NCI-H446 treated with DMSO at 0.1 percent for 48 hours (cell line): ENCODE results near the gene ULK3.

Source experiments
- DNase-seq: peaks from one replicate; lab custom pipeline; 2025; lab: John Stamatoyannopoulos, UW

Gene ULK3

DNA sequence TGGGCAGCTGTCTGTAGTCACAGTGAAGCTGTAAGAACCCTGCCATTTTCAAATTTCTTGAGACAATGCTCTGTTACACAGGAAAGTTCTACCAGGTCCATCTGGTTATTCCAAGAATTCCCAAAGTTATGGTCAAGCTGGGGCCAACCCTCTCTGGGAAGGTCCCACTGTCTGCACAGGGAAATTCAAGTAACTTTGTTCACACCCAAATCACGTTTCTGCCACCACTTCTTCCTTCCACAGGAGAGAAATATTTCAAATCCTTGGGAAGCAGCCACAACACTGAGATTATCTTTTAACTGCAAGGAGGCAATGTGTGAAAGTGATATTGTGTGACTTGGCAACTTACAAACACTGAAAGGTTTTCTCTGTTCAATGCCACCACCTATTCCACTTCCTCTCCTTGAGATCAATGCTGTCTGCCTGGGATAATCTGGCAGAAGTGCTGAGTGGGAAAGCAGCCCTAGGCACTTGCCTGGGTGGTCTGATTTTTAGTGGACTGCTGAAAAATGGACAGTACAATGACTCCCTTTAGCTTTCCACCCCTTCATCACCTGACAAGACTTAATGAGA lies 24.6 kb upstream of the ULK3 start:
- DNase-seq = no peak

GRCh38 chr15:74866090-74866489 lies 23.1 kb upstream of the ULK3 start:
- no peak for DNase-seq

DNA sequence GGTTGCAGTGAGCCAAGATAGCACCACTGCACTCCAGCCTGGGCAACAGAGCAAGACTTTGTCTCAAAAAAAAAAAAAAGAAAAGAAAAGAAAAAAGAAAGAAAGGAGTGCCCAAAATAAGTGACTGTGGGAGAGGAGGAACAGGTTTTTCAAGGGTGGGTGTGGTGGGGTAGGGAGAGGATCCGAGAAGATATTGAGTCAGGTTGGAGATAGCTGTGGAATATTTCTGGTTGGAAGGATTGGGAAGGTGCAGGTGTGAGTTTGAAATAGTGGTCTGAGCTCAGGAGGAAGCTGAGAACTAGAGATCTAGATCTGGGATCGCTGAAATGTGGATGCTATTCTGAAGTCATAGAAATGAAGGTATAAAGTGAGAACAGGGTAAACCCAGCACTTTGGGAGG lies 22.4 kb upstream of the ULK3 start:
- no peak for DNase-seq

DNA sequence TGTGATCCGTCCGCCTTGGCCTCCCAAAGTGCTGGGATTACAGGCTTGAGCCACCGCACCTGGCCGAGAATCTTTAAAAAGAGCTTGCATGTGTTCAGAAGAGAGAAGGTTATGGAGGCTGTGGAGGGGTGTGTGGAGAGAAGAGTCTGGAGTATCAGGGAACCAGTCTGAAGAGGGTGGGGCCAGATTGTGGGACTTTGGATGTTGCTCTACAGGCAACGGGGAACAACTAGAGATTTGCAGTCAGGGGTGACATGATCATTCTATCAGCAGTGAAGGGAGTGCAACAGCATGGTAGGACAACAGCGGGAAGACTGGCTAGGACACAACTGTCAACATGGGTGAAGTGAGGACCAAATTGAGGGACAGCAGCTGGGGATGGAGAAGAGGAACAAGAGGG lies 21.3 kb upstream of the ULK3 start:
- DNase-seq = no peak

- no peak for DNase-seq
These were observed 20.5 kb upstream of the ULK3 start for GRCh38 chr15:74863239-74864056.

DNA sequence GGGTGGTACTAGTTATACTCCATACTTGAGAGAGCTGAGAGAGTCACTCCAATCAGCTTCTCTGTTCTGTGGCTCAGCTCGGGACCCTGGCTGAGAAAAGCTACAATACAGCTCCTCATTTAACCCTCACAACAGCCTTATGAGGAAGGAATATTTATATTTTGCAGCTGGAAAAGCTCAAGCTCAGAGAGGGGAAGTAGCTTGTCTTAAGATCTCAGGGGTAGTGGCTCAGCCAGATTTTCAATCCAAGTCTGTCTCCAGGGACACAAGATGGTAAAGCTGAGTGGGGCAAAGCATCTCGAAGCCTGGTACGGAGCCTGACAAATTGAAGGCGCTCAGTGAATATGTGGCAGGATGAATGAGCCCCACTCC lies 15.4 kb upstream of the ULK3 start:
- DNase-seq = no peak

DNA sequence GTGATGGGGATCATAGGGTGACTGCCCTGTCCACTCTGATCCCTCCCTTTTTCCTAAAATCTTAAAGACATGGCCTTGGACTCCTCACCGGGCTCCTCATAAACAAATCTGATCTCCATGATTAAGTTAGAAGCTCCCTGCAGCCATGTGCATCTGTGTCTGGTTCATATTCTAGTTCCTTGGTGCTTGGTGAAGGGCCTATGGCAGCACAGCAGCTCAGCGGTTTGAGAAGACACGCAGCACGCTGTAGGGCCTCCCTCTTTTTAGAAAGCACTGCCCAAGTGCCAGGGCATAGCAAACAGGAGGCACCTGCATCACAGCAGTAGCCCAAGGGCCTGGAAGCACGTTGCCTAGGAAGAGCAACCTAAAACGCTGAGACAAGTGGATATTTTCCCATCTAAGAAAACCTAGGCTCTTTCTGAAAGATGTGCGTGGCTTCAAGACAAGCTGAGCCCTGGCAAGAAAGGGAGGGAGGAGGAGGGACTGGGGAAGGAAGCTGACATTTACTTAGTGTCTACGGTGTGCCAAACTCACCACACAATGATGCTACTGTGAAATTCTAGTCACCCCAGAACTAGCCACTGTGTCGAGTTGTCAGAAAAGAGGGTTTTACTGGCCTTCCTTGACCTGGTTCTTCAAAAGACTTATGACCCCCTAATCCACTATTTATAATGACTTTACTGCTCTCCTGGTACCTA lies 14.9 kb upstream of the ULK3 start:
- no peak for DNase-seq

DNA sequence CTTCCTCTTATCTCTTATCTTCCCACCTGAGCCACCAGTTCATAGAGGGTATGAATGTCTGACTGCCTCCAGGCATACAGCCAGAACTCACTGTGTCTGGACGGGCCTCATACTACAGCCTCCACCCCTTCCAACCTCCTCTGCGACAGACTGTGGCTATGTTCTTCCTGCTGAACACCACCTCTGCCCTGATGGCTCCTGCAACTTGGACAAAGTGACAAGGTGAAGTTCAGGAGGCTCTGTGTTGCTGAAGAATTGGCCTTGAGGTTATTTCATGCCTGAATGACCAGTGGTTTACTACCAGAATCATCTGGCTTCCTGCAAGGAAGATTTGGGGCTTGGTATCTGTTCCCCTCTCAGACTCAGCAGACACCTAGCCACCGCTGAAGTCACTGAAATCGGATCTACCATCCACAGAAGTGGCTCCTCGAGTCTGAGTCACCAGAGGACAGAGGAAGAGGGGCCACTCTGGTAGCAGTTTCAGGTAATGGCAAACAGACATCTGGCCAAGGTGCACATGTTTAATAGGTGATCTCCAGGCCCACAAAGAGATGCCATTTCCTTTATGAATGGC lies 14.2 kb upstream of the ULK3 start:
- DNase-seq = no peak

GRCh38 chr15:74856537-74856936 lies 13.6 kb upstream of the ULK3 start:
- no peak for DNase-seq

DNA sequence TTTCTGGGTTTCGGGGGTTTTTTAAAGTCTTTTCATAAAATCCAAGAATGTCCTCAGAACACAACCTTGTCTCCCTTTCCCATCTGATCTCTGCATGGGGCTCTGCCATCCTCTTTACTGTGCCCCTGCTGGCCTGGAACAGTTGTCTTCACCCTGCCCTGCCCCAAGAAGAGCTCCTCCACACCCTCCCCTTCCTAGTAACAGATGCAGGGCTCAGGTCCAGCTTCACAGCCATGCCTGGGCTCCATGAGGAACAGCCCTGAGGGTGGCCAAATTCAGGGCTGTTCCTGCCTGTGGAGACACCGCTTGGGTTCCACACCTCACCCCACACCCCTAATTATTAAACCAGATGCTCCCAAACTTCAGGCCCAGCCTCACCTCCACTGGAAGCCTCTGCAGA lies 12.9 kb upstream of the ULK3 start:
- DNase-seq = no peak

DNA sequence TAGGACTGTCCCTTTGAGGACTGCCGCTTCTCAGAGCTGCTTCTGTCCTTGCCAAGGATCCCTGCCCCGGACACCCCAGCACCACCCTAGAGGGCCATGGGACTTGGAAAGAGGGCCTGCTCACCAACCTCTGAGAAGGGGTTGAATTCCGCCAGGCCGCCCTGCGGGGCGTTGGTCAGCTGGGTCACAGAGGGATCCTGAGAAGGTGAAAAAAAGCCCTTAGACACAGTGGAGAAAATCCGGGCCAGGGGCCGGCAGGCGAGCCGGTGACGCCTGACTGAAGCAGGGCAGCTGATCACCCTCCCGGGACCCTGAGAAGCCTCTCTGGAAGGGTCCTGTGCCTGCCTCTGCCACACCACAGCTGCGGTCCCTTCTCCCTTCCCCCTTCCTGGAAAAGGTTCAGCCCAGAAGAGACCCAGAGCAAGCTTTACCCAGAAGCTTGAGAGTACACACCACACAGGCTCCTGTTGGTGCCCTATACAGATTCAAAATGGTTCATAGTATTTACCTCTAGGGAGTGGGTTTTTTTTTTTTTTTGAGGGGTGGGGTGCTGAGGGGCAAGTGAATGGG lies 11.6 kb upstream of the ULK3 start:
- DNase-seq = no peak

GRCh38 chr15:74851960-74852359 lies 9.0 kb upstream of the ULK3 start:
- no peak for DNase-seq

GRCh38 chr15:74850393-74850792 lies 7.4 kb upstream of the ULK3 start:
- no peak for DNase-seq

DNA sequence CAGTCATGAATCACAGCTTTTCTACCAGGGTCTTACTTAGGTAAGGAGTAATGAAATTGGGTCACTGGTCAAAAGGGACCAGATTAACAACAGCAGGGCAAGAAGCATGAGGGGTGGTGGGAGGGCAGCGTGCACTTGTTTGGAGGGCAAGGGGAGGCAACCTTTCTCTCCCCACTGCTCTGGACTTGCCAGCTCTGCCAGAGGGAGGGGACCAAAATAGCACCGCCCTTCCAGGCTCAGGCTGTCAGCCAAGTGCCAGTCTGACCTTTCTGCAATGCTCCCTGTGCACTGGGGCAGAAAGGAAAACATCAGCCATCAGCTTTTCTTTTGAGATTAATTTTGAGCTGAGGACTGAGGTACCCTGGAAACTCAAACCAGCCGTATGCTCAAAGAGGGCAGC lies 4.5 kb upstream of the ULK3 start:
- no peak for DNase-seq

- DNase-seq = no peak
These were observed 2.6 kb upstream of the ULK3 start for GRCh38 chr15:74845581-74845980.

GRCh38 chr15:74845208-74845568 lies 2.2 kb upstream of the ULK3 start:
- DNase-seq = no peak

GRCh38 chr15:74844319-74845207 lies 1.6 kb upstream of the ULK3 start:
- DNase-seq = no peak

DNA sequence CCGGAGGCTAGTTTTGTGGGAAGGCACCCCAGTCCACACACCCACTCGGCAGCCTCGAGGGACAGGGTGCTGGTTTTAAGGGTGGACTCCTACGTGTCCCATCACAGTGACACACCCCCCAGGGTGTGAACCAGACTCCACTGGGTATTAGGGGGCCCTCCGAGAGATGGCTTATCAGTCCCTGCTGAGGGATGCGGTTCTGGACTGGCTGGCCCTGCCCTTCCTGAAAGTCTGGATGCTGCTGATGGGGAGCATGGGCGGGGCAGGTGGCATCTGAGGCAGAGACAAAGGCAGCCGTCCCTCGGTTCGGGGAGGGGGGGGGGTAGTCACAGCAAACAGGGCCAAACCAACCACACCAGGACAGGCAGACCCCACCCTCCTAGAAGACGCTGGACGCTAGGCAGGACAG lies 939 bp upstream of the ULK3 start:
- DNase-seq = no peak

- DNase-seq = no peak
These were observed 481 bp upstream of the ULK3 start for GRCh38 chr15:74843445-74843828.

DNA sequence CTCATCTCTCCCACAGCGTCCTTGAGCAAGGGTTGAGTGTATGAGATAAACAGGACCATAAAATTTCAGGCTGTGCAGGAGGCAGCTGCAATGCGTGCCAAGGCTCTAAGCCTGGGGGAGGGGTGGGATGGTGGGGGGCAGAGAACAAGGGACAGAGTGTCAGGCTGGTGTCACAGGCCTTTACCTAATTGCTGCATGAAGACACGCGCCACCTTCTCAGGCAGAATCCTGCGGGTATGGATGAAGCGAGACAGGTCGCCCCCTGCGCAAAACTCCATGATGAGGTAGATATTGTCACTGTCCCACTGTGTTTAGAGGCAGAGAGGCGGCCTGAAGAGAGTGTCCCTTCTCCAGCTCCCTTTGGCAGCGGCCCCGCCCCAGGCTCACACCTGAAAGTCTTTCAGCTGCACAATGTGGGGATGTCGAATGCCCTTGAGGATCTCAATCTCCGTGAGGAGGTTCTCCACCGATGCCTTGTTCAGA lies 1.0 kb downstream of the ULK3 start:
- no peak for DNase-seq
